HCT116 (cell line): ENCODE results near the gene NKX2-2. TPM values are rescaled to one million over a fixed set of nuclear protein-coding genes. Genes with fewer than 3 reads are reported as not detected.

ENCODE experiments used
- ATAC-seq: fragments of 200-7000 bp; cut with Tn5 transposase; 2 replicates; pipeline ENCODE4 v1.9.1; 2020; ENCODE audit warnings: mild to moderate bottlenecking, moderate library complexity
- BruUV-seq: library from RNA; stranded (reverse); fragments of 400-500 nt; replicated peaks from 2 replicates; lab custom pipeline; 2021; lab: Mats Ljungman, UMichigan
- CTCF ChIA-PET: fragments of 300-600 bp; sonication (Branson Sonifier 250); formaldehyde crosslinking; loops from one replicate; lab custom pipeline; 2021; ENCODE audit warnings: antibody characterized with exemption; lab: Charles Lee
- POLR2A ChIA-PET: fragments of 300-600, 350-600 bp; sonication (Branson Sonifier 250); formaldehyde crosslinking; loops from one replicate; lab custom pipeline; 2021; ENCODE audit warnings: antibody characterized with exemption; lab: Charles Lee
- RAD21 ChIA-PET, 2 experiments: fragments of 300-600 bp; sonication (Branson Sonifier 250); formaldehyde crosslinking; loops; one replicate each; lab custom pipeline; 2023; ENCODE audit warnings: low total read pairs in 2 of 2; ENCODE audit not compliant: uncharacterized antibody in 2 of 2, unreplicated experiment in 2 of 2, low non-redundant PET in 1 of 2; lab: Charles Lee
- DNase-seq: peaks from one replicate; pipeline ENCODE4 v3.0.0-alpha.2; 2010; ENCODE audit warnings: low read depth, low spot score
- H2AFZ ChIP-seq: fragments of 200-600 bp; shearing (Covaris generic), sonication (generic); 2 replicates; pipeline ENCODE4 v1.6.1; 2017; ENCODE audit warnings: low read depth, mixed run types, mixed read lengths, antibody characterized with exemption, low read length; ENCODE audit not compliant: poor library complexity, severe bottlenecking
- H3K27ac ChIP-seq: 2 replicates; pipeline ENCODE4 v1.5.1; 2012; ENCODE audit warnings: low read depth, low read length
- H3K27me3 ChIP-seq: fragments of 200-600 bp; sonication (generic); 2 replicates; pipeline ENCODE4 v1.6.1; 2016; ENCODE audit warnings: mixed run types, low read length, mixed read lengths; ENCODE audit not compliant: insufficient read depth
- H3K36me3 ChIP-seq, 2 experiments: fragments of 200-500 bp in 1 of 2; fragments of 200-600 bp in 1 of 2; sonication (Bioruptor generic) in 1 of 2; sonication (generic) in 1 of 2; 2 replicates each; pipeline versions ENCODE4 v1.5.1 to v1.6.1; 2014 to 2016; ENCODE audit warnings: low read length in 2 of 2, inconsistent platforms in 1 of 2, mixed read lengths in 1 of 2, mixed run types in 1 of 2; ENCODE audit not compliant: insufficient read depth in 2 of 2, control insufficient read depth in 1 of 2
- H3K4me1 ChIP-seq, 2 experiments: fragments of 200-600 bp in 1 of 2; sonication (generic) in 1 of 2; 2 replicates each; pipeline versions ENCODE4 v1.5.1 to v1.6.1; 2012 to 2017; ENCODE audit warnings: low read length in 2 of 2, inconsistent platforms in 1 of 2, mild to moderate bottlenecking in 1 of 2, mixed read lengths in 1 of 2, mixed run types in 1 of 2, moderate library complexity in 1 of 2; ENCODE audit not compliant: insufficient read depth in 2 of 2, control insufficient read depth in 1 of 2
- H3K4me2 ChIP-seq: fragments of 200-600 bp; sonication (generic); 2 replicates; pipeline ENCODE4 v1.6.1; 2017; ENCODE audit warnings: mixed run types, low read length, mixed read lengths
- H3K4me3 ChIP-seq, 2 experiments: fragments of 200-600 bp in 1 of 2; sonication (generic) in 1 of 2; replicated peaks in 1 of 2; 2 replicates each; pipeline ENCODE4 v1.5.1; 2011 to 2016; ENCODE audit warnings: low read length in 2 of 2, control low read depth in 1 of 2, low read depth in 1 of 2, mild to moderate bottlenecking in 1 of 2, mixed read lengths in 1 of 2, mixed run types in 1 of 2
- H3K79me2 ChIP-seq: fragments of 200-600 bp; sonication (generic); 2 replicates; pipeline ENCODE4 v1.6.1; 2017; ENCODE audit warnings: mild to moderate bottlenecking, mixed run types, low read length, moderate library complexity, mixed read lengths; ENCODE audit not compliant: insufficient read depth
- H3K9ac ChIP-seq: fragments of 200-600 bp; sonication (generic); 2 replicates; pipeline ENCODE4 v1.6.1; 2016; ENCODE audit warnings: low read length, mixed read lengths
- H3K9me2 ChIP-seq: fragments of 200-600 bp; sonication (generic), shearing (Covaris generic); 2 replicates; pipeline ENCODE4 v1.6.1; 2017; ENCODE audit warnings: mixed run types, mild to moderate bottlenecking, moderate library complexity; ENCODE audit not compliant: insufficient read depth
- H3K9me3 ChIP-seq, 2 experiments: fragments of 200-500 bp in 1 of 2; fragments of 200-600 bp in 1 of 2; sonication (Bioruptor generic) in 1 of 2; sonication (generic) in 1 of 2; 2 replicates each; pipeline ENCODE4 v1.6.1; 2014 to 2017; ENCODE audit warnings: low read length in 2 of 2, mixed read lengths in 2 of 2, inconsistent platforms in 1 of 2, low read depth in 1 of 2, mild to moderate bottlenecking in 1 of 2, mixed run types in 1 of 2, moderate library complexity in 1 of 2; ENCODE audit not compliant: control insufficient read depth in 1 of 2, insufficient read depth in 1 of 2
- H4K20me1 ChIP-seq: fragments of 200-600 bp; sonication (generic), shearing (Covaris generic); 2 replicates; pipeline ENCODE4 v1.6.1; 2017; ENCODE audit warnings: mixed run types, mild to moderate bottlenecking, moderate library complexity; ENCODE audit not compliant: insufficient read depth
- CBX3 ChIP-seq: IDR thresholded peaks from 2 replicates; pipeline ENCODE4 v1.6.1; 2012; ENCODE audit warnings: low read depth
- CEBPB ChIP-seq: IDR thresholded peaks from 2 replicates; pipeline ENCODE4 v1.6.1; 2012; ENCODE audit warnings: low read depth
- CTCF ChIP-seq, 3 experiments: fragments of 200-600 bp in 1 of 3; sonication (generic) in 1 of 3; IDR thresholded peaks in 2 of 3; conservative IDR thresholded peaks in 1 of 3; 2 replicates each; pipeline ENCODE4 v1.5.1; 2012 to 2017; ENCODE audit warnings: low read depth in 2 of 3, low read length in 2 of 3, antibody characterized with exemption in 1 of 3, borderline replicate concordance in 1 of 3, control low read depth in 1 of 3, mild to moderate bottlenecking in 1 of 3, mixed read lengths in 1 of 3, mixed run types in 1 of 3, moderate library complexity in 1 of 3; ENCODE audit not compliant: insufficient read depth in 1 of 3
- EGR1 ChIP-seq: IDR thresholded peaks from 2 replicates; pipeline ENCODE4 v1.6.1; 2012; ENCODE audit warnings: low read depth
- EZH2 ChIP-seq: fragments of 200-600 bp; sonication (generic); IDR thresholded peaks from 2 replicates; pipeline ENCODE4 v1.6.1; 2017; ENCODE audit warnings: antibody characterized with exemption, mixed run types
- EZH2phosphoT487 ChIP-seq: fragments of 200-600 bp; IDR thresholded peaks from 2 replicates; pipeline ENCODE4 v1.6.1; 2018; ENCODE audit warnings: antibody characterized with exemption, borderline replicate concordance
- FOSL1 ChIP-seq: IDR thresholded peaks from 2 replicates; pipeline ENCODE4 v1.6.1; 2012; ENCODE audit warnings: low read depth
- JUND ChIP-seq: IDR thresholded peaks from 2 replicates; pipeline ENCODE4 v1.6.1; 2012
- POLR2A ChIP-seq: IDR thresholded peaks from 2 replicates; pipeline ENCODE4 v1.7.0; 2011; ENCODE audit warnings: borderline replicate concordance; ENCODE audit not compliant: insufficient read depth, insufficient read length; ENCODE audit errors: extremely low read depth
- RAD21 ChIP-seq: IDR thresholded peaks from 2 replicates; pipeline ENCODE4 v1.6.1; 2012; ENCODE audit warnings: low read depth, mild to moderate bottlenecking
- REST ChIP-seq: IDR thresholded peaks from 2 replicates; pipeline ENCODE4 v1.6.1; 2012; ENCODE audit warnings: low read depth
- SIN3A ChIP-seq: IDR thresholded peaks from 2 replicates; pipeline ENCODE4 v1.6.1; 2012; ENCODE audit warnings: low read depth
- SRF ChIP-seq: IDR thresholded peaks from 2 replicates; pipeline ENCODE4 v1.6.1; 2012; ENCODE audit warnings: low read depth
- TCF7L2 ChIP-seq: IDR thresholded peaks from 2 replicates; pipeline ENCODE4 v1.7.0; 2011; ENCODE audit warnings: borderline replicate concordance, inconsistent platforms; ENCODE audit not compliant: insufficient read depth, insufficient read length; ENCODE audit errors: extremely low read depth
- YY1 ChIP-seq: IDR thresholded peaks from 2 replicates; pipeline ENCODE4 v1.6.1; 2011; ENCODE audit warnings: low read length, low read depth, moderate library complexity, mild to moderate bottlenecking; ENCODE audit not compliant: insufficient replicate concordance; ENCODE audit errors: extremely low read depth
- ZBTB33 ChIP-seq: IDR thresholded peaks from 2 replicates; pipeline ENCODE4 v1.6.1; 2011; ENCODE audit warnings: mild to moderate bottlenecking, low read length, moderate library complexity; ENCODE audit not compliant: insufficient replicate concordance; ENCODE audit errors: extremely low read depth
- ZNF274 ChIP-seq: fragments of 200-500 bp; sonication (Bioruptor generic); IDR thresholded peaks from 2 replicates; pipeline ENCODE4 v1.6.1; 2014; ENCODE audit warnings: mild to moderate bottlenecking, low read depth, low read length, inconsistent platforms
- intact Hi-C: fragments of 100-400 bp; cut with micrococcal nuclease; formaldehyde crosslinking; loops from 2 replicates; pipeline ENCODE4 v1.10.0; 2022
- total RNA-seq: library from RNA; stranded (reverse); gene quantifications from one replicate; pipeline ENCODE4 v1.2.1, GENCODE V29; 2021; ENCODE audit not compliant: unreplicated experiment

Gene NKX2-2
- total RNA-seq, 1 experiment from 2014 or later = not detected

GRCh38 chr20:21490105-21490504 lies 23.8 kb downstream of the NKX2-2 start:
- RAD21 ChIA-PET = interaction anchor here in 1 of 2 experiments (1.5 kb wide), 1 partner anchor 254 kb away, joined by 4 read pairs; no protein-coding TSS in a partner anchor
- peak overlapping the region; percentile 59 for H2AFZ ChIP-seq
- H3K9me2 ChIP-seq = no peaks in the 10 kb centered on the region
- POLR2A ChIA-PET = no interaction called here
- TF ChIP-seq RAD21 (peak; percentile 41; the same call in 1 of the 2 replicates), CBX3 (no peak), YY1 (no peak), REST (no peak), CEBPB (no peak), CTCF (IDR thresholded peaks at IDR 0.05 in 2 of 3, conservative IDR thresholded peaks at IDR 0.05 in 1 of 3; ENCODE audit: borderline replicate concordance in 1 of 3, insufficient read depth in 1 of 3, low read depth in 2 of 3, low read length in 2 of 3) (peak; percentile 29 to 49 (median 42); a peak in 5 of 6 replicates), SIN3A (no peak), EZH2 (no peak), JUND (no peak), ZNF274 (no peak), TCF7L2 (no peak), EZH2phosphoT487 (no peak), POLR2A (no peak), EGR1 (no peak), ZBTB33 (no peak), FOSL1 (no peak), SRF (no peak)
- H3K4me1 ChIP-seq = no peaks in the 10 kb centered on the region
- H4K20me1 ChIP-seq = no peaks in the 10 kb centered on the region
- CTCF ChIA-PET = interaction anchor here (3.4 kb wide), 1 partner anchor 254 kb away, joined by 28 read pairs; no protein-coding TSS in a partner anchor
- H3K27ac ChIP-seq = no peak overlapping the region
- no TSS peak for BruUV-seq
- no peaks in the 10 kb centered on the region for H3K79me2 ChIP-seq
- no peaks in the 10 kb centered on the region for H3K9me3 ChIP-seq
- no peak overlapping the region for H3K9ac ChIP-seq
- no peaks in the 10 kb centered on the region for H3K36me3 ChIP-seq
- DNase-seq (no peak), ATAC-seq (peak; percentile 27)
- H3K4me3 ChIP-seq = no peak overlapping the region
- intact Hi-C loops = loop anchor here (1.0 to 5.0 kb wide), 2 partner anchors 255 to 653 kb away; no protein-coding TSS in a partner anchor
- peaks cover 25% of the 10 kb centered on the region for H3K27me3 ChIP-seq
- no peak overlapping the region for H3K4me2 ChIP-seq
